ENCODE data around the gene TNFRSF11A.

DNA sequence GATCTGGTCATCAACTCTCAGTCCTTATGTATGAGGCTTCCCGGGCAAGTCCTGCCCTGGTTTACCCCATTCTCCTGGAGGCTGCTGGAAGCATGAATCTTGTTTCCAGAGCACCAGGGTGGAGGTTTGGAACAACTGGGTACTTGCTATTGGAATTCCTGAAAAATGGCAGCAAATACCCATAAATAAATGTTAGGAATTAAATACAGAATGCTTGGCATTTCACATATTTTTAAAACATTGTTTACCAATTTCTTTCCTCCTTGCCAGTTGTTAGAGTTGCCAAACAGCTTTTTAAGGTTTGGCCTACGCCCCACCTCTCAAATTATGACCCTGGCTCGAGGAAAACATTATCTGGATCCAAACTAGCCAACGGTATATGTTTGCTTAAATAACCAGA lies 107.1 kb downstream of the TNFRSF11A start:
- TF ChIP-seq EP300 (IDR thresholded peaks at IDR 0.05) (no peak), POLR2A (IDR thresholded peaks at IDR 0.05) (no peak)

Data from tibial nerve (tissue), 3 donors.